Islet of Langerhans (tissue), 1 donor: ENCODE results near the gene SNW1.
"Not testable (repeated sequence)": the region's sequence is repeated elsewhere in the genome, so short reads cannot be mapped to it uniquely, and the experiment has no call there.

Experiments used
- FAIRE-seq: peaks from one replicate; lab custom pipeline; 2011; peaks lifted over from hg19 to GRCh38; lab: Jason Lieb, UNC

Gene SNW1

DNA sequence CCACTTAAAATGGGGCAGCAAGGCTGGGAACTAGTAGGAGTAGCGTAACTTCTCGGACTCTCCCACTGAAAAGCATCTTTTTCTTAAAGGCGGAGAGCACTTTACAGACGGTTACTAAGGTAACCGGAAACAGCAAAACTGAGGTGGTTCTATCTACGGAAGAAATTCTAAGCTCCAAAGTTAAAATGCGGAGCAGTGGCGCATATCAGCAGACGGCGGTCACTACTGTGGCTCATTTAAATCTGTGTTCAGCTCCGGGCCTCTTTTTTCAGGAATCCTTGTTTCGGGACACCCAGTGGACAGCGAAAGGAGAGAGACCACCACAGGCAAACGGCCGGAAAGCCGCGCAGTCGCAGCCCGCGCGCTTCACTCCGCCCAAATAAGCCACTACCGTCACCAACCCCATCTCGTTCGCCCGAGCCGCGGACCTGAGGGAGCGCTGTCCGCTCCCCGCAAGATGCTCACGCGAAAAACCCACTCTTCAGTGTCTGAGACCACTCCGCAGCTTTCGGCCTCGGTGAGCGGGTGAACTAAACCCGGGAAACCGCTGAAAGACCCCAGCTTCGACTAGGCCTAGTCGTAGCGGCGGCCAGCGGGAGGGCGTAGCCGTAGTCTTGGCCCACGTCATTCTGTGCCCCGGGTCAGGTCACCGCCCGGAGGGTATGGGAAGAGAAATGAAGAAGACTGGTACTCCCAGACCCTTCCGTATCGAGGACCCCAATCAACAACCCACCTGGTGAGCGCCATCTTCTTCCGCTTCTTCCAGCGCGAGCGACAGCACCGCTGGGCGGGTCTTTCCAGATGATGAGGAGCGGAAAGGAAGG, at the start of gene SNW1:
Gene SNW1, minus strand, starts transcription at position 776 of the 824 bp plus-strand sequence. Its CDS starts 29 bp downstream, at position 747.
- FAIRE-seq = peak; percentile 77

- no peak for FAIRE-seq
Observed at GRCh38 chr14:77809011-77809410, 48.1 kb upstream of the SNW1 start.

- FAIRE-seq = no peak
Observed at GRCh38 chr14:77808250-77808649, 47.3 kb upstream of the SNW1 start.

- no peak for FAIRE-seq
Observed at GRCh38 chr14:77805706-77806105, 44.8 kb upstream of the SNW1 start.

- no peak for FAIRE-seq
Observed at GRCh38 chr14:77804592-77804991, 43.6 kb upstream of the SNW1 start.

DNA sequence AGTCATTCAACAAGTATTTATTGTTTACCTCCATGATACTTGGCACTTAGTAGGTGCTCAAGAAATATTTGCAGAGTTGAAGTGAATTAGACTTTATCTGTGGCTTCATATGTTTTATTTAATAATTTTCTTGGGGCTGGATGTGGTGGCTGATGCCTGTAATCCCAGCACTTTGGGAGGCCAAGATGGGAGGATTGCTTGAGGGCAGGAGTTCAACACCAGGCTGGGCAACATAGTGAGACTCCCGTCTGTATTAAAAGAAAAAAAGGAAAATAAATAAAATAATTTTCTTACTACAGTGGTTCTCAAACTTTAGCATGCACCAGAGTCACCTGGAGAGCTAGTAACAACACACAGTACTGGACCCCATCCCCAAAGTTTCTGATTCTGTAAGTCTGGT, 39.9 kb upstream of the SNW1 start:
- no peak for FAIRE-seq

DNA sequence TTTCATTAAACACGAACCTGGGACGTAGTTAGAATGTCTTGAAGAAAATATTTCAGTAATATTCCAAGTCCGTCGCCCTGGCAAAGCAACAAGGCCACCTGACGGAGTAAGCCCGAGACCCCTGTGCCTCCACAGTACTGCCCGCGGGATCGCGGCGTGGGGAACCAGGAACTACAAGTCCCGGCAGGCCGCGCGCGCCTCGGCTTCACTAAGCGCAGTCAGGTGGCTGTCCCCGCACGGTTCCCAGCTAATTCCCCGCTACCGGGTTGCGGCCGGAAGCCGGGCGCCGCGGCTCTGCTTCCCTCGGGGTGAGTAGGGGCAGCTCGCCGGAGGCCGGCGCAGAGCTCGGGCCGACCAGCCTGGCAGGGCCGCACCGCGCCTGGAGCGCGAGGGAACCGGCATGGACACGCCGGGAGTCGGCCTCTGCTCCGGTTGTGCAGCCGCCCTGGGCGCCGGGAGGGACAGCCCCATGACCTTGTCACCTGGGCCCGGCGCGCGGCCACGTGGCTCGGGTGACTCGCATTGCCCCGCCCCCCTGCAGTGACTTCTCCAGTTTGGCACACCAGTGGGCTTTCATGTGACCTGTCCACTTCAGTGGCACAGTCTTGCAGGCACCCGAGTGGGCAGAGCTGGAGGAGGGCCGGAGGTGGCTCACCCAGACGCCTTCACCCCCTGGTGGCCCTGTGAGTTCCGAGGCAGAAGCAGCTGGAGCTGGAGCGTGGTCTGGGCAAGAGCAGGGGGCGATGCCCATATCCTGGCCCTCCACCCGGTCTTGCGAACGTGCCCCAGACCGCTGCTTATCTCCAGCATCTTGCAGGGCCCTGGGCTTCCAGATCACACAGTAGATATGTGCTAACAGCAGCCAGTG, 39.1 kb upstream of the SNW1 start, which contains the start of gene ADCK1:
Gene ADCK1, plus strand, starts transcription at position 247 of the 868 bp plus-strand sequence. CDS start 18,870 bp downstream, outside the sequence.
- FAIRE-seq = no peak

- FAIRE-seq = not testable (repeated sequence)
Observed at GRCh38 chr14:77799456-77799855, 38.5 kb upstream of the SNW1 start.

DNA sequence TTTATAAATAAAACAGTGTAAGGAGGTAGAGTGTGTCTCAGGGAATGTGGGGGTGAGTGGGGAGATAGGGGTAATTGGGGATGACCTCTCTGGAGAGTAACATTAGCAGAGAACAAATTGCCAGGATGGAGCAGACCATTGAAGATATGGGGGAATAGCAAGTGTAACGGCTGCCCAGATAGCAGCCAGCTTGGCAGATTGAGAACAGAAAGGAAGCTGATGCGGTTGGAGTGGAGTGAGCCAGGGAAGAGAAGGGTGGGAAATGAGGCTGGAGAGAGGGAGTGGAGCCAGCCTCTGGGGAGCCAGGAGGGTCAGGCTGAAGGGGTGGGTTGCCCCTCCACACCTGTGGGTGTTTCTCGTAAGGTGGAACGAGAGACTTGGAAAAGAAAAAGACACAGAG, 33.4 kb upstream of the SNW1 start:
- FAIRE-seq = no peak

DNA sequence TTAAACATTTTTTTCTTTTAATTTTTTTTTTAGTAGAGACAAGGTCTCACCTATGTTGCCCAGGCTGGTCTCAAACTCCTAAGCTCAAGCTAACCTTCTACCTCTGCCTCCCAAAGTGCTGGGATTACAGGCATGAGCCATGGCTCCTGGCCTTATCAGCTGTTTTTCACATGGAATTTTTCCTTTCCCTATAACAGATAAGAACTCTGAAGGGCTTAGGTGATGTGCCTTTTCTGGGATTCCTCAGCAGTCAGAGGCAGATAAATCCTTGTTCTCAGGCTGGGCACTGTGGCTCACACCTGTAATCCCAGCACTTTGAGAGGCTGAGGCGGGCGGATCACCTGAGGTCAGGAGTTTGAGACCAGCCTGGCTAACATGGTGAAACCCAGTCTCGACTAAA, 32.3 kb upstream of the SNW1 start:
- FAIRE-seq = not testable (repeated sequence)

- no peak for FAIRE-seq
Observed at GRCh38 chr14:77791225-77791600, 30.3 kb upstream of the SNW1 start.

DNA sequence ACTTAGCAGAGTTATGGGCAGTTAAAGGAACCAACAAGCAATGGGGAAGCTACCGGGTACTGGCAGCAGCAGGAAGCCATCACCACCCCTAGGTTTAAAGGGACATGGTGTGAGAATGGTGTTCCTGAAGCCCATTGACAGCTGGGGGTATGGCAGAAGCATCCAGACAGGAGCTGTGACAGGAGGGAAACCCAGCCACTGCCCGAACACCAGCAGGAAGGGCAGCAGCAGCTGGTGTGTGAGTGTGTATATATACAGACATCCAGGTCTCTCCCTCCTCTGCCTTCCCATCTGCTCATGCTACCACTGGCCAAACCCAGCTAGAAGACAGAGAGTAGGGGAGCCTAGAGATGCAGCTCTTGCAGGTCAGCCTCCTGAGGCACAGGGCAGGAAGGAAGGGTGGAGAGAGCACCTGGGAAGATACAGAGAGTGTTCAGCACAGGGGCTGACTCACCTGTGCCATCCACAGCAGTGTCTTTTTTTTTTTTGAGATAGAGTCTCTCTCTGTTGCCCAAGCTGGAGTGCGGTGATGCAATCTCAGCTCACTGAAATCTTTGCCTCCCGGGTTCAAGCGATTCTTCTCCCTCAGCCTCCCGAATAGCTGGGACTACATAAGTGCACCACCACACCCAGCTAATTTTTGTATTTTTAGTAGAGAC, 29.7 kb upstream of the SNW1 start:
- no peak for FAIRE-seq

DNA sequence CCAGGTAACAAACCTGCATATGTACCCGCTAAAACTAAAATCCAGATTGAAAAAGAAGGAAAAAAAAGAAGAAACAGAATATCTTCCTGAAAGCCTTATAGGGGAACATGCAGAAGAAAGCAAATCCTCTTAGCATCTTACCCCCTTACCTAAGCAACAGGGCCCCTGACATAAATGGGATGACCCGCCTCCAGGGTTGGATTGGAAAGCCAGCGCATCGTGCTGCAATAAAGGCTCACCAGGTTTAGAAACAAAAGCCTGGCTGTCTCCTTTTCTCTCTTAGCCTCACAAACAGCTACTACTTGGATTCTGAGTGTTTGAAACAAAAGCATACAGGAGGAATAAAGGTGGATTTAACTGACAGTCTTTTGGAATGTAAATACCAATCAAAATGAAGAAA, 25.2 kb upstream of the SNW1 start:
- FAIRE-seq = no peak

GRCh38 chr14:77782202-77782601, 21.2 kb upstream of the SNW1 start:
- FAIRE-seq = no peak

- FAIRE-seq = not testable (repeated sequence)
Observed at GRCh38 chr14:77773966-77774365, 13.0 kb upstream of the SNW1 start.

DNA sequence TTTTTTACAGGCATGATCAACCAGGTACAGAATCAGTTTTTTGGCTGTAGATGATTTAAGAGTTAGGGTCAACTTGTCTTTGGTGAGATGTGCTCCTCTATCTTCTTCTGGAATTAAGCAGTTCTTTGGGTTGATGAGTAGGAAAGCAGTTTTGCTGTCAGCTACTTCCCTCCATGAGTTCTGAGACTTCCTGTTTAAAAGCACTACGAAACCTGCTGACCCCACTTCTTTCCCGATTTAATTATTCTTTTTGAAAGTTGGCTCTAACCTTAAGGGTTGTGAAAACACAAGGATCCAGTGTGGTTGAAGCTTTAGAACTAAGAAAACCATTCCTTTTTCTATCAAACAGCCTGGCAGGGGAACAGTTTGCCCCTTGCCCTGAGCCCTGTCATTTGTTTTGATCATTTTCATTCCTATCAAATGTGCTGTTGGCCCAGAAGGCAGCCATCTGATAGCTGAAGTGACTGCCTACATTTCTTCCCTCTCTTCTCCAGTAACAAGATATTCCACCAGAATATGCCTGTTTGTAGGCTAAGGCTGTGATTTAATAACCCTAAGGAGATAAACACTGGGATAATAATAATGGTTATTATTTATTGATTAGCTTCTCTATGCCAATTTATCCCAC, 7.6 kb upstream of the SNW1 start:
- not testable (repeated sequence) for FAIRE-seq

GRCh38 chr14:77763978-77764377, 3.0 kb upstream of the SNW1 start:
- no peak for FAIRE-seq

GRCh38 chr14:77763316-77763715, 2.4 kb upstream of the SNW1 start:
- FAIRE-seq = no peak

DNA sequence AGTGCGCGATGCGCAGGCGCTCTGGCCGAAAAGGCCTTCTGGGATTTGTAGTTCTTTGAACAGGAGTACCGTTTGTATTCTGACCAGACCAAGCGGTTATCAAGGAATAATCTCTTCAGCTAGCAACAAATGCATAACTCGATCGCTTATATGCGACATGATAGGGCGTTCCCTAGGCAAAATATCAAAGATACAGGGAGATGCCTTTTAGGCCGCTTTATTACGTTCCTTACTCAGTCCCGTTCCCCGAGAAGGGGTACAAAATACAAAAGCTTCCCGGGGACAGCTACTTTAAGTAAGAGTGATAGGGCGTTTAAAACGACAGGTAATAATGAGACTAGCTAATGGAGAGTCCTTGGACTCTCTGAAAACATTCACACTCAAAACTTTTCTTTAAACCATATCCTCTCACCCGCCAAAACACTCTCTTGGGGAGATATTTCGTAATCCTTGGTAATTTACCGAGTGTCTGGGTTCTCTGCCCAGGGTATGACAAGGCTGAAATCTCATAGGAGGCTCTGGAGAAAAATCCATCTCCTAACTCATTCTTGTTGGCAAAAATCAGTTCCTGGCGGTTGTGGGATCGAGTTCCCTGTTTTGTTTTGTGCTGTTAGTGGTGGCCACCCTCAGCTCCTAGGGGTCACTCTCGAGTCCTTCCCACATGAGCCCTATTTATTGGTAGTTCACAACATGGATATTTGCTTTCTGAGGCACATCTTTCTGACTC, 412 bp upstream of the SNW1 start:
- no peak for FAIRE-seq

DNA sequence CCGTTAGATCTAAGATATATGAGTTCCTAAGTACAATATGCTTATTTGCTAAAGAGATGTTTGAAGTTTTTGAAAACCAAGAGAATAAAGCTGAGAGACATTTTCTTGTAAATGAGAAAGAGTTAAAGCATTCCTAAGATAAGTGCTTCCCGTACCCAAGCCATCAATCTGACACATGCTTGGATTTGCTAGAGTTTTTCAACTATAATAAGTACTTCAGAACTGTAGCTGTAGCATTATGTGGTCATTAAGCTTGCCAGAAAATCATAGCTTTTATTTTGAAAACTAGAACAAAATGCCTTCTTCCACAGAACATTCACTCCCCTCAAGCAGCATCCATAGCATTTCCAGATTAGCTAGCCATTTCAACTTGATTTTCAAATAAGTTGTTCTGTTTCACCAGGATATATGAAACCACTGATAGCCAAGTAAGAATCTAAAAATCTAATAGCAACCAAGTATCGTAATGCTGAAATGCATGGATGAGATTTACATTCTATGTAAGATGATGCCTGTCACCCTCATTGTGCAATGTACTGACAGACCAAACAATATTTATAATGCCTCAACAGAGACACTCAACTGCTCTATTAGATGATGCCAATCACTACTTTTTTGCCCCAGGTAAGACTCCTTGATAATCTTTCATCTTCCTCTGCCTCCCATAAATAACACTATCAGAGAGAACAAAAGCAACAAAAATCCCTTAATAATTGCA, 8.0 kb downstream of the SNW1 start:
- no peak for FAIRE-seq

GRCh38 chr14:77752266-77752665, 8.7 kb downstream of the SNW1 start:
- peak; percentile 49 for FAIRE-seq
